Choroid plexus epithelial cell (primary cell): ENCODE data around the gene INPP4B.
A peak's percentile ranks its signal among the peaks of the same experiment; 100 is the strongest.

Experiments used
- DNase-seq: peaks from one replicate; pipeline ENCODE4 v3.0.0-alpha.2; 2010; ENCODE audit warnings: low read depth
- H3K4me3 ChIP-seq: 2 replicates; pipeline ENCODE4 v1.5.1; 2011; ENCODE audit warnings: low read depth, mild to moderate bottlenecking, control low read depth, low read length, moderate library complexity
- TF ChIP-seq, protein P1 (sequence below): conservative IDR thresholded peaks from 2 replicates; pipeline ENCODE4 v1.5.1; 2011; ENCODE audit warnings: low read depth, mild to moderate bottlenecking, control low read depth, inconsistent platforms, low read length, moderate library complexity

INPP4B gene

GRCh38 chr4:142141224-142141623, 704.9 kb downstream of the INPP4B start:
- TF ChIP-seq, protein P1, sequence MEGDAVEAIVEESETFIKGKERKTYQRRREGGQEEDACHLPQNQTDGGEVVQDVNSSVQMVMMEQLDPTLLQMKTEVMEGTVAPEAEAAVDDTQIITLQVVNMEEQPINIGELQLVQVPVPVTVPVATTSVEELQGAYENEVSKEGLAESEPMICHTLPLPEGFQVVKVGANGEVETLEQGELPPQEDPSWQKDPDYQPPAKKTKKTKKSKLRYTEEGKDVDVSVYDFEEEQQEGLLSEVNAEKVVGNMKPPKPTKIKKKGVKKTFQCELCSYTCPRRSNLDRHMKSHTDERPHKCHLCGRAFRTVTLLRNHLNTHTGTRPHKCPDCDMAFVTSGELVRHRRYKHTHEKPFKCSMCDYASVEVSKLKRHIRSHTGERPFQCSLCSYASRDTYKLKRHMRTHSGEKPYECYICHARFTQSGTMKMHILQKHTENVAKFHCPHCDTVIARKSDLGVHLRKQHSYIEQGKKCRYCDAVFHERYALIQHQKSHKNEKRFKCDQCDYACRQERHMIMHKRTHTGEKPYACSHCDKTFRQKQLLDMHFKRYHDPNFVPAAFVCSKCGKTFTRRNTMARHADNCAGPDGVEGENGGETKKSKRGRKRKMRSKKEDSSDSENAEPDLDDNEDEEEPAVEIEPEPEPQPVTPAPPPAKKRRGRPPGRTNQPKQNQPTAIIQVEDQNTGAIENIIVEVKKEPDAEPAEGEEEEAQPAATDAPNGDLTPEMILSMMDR: no peak
- H3K4me3 ChIP-seq: no peak overlapping the region
- DNase-seq: no peak

GRCh38 chr4:142130666-142131065, 715.4 kb downstream of the INPP4B start:
- no peak overlapping the region for H3K4me3 ChIP-seq
- TF ChIP-seq, protein P1: no peak
- DNase-seq: no peak

- TF ChIP-seq, protein P1: no peak
- H3K4me3 ChIP-seq: no peak overlapping the region
- DNase-seq: no peak
Measured at GRCh38 chr4:142129931-142130330, 716.2 kb downstream of the INPP4B start.

GRCh38 chr4:142129473-142129872, 716.6 kb downstream of the INPP4B start:
- TF ChIP-seq, protein P1: no peak
- no peak for DNase-seq
- no peak overlapping the region for H3K4me3 ChIP-seq

DNA sequence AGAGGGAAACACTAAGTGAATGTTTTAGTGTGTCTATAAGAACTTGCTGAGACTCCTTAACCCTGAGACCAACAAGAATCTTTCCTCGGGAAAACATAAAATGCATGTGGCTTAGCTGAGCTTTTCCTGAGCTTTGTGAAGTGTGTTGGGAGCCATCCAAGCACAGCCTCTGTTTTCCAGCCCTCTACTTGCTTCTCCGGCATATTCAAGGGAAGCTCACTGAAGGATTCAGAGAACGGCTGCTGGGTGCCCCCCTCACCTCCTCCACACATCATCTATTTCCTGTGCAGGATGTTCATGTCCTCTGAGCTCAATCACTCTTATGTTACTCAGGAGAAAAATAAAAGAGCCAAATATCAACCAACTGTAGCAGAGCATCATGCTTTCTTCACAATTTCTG, 717.6 kb downstream of the INPP4B start:
- H3K4me3 ChIP-seq: no peak overlapping the region
- peak; percentile 18 for DNase-seq
- TF ChIP-seq, protein P1: no peak

GRCh38 chr4:142126890-142127497, 719.1 kb downstream of the INPP4B start:
- DNase-seq: peak; percentile 87
- TF ChIP-seq, protein P1: peak; percentile 84

GRCh38 chr4:142124874-142125273, 721.2 kb downstream of the INPP4B start:
- TF ChIP-seq, protein P1: no peak
- no peak for DNase-seq
- no peak overlapping the region for H3K4me3 ChIP-seq

More at GRCh38 chr4:142126890-142127497, 719.1 kb downstream of the INPP4B start:
- no peak overlapping the region for H3K4me3 ChIP-seq
